ENCODE results near the gene AKR7A2.

The AKR7A2 gene

GRCh38 chr1:19325368-19325957 lies 13.5 kb upstream of the AKR7A2 start:
- Histone ChIP-seq H3K4me1 (ENCODE audit: control insufficient read depth in 1 of 2, insufficient read depth in 1 of 2, low read depth in 1 of 2, low read length in 1 of 2) (no peaks in the 10 kb centered on the region), H3K36me3 (peaks cover 76% of the 10 kb centered on the region), H3K27ac (no peak overlapping the region), H3K9me3 (no peaks in the 10 kb centered on the region), H3K4me3 (ENCODE audit: low read depth in 1 of 2, low read length in 1 of 2) (no peak overlapping the region), H3K27me3 (no peaks in the 10 kb centered on the region)
- TF ChIP-seq, protein P1, sequence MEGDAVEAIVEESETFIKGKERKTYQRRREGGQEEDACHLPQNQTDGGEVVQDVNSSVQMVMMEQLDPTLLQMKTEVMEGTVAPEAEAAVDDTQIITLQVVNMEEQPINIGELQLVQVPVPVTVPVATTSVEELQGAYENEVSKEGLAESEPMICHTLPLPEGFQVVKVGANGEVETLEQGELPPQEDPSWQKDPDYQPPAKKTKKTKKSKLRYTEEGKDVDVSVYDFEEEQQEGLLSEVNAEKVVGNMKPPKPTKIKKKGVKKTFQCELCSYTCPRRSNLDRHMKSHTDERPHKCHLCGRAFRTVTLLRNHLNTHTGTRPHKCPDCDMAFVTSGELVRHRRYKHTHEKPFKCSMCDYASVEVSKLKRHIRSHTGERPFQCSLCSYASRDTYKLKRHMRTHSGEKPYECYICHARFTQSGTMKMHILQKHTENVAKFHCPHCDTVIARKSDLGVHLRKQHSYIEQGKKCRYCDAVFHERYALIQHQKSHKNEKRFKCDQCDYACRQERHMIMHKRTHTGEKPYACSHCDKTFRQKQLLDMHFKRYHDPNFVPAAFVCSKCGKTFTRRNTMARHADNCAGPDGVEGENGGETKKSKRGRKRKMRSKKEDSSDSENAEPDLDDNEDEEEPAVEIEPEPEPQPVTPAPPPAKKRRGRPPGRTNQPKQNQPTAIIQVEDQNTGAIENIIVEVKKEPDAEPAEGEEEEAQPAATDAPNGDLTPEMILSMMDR (IDR thresholded peaks at IDR 0.05) = no peak

DNA sequence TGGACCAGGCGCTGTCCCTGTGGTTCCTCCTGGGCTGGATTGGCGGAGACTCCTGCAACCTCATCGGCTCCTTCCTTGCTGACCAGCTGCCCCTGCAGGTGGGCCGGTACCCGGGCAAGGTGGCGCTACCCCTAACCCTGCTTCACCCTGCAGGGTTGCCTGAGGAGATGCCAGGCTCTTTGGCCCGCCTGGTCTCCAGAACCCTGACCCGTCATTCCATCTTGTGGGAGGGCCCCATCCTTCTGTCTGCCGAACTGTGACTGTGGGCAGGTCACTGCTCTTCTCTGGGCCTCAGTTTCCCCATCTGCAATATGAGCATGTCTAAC lies 12.7 kb upstream of the AKR7A2 start:
- Histone ChIP-seq H3K4me3 (ENCODE audit: low read depth in 1 of 2, low read length in 1 of 2) (no peak overlapping the region), H3K27ac (no peak overlapping the region), H3K27me3 (no peaks in the 10 kb centered on the region), H3K36me3 (peaks cover 72% of the 10 kb centered on the region), H3K4me1 (ENCODE audit: control insufficient read depth in 1 of 2, insufficient read depth in 1 of 2, low read depth in 1 of 2, low read length in 1 of 2) (no peaks in the 10 kb centered on the region), H3K9me3 (no peaks in the 10 kb centered on the region)
- TF ChIP-seq, protein P1 (IDR thresholded peaks at IDR 0.05) = no peak

DNA sequence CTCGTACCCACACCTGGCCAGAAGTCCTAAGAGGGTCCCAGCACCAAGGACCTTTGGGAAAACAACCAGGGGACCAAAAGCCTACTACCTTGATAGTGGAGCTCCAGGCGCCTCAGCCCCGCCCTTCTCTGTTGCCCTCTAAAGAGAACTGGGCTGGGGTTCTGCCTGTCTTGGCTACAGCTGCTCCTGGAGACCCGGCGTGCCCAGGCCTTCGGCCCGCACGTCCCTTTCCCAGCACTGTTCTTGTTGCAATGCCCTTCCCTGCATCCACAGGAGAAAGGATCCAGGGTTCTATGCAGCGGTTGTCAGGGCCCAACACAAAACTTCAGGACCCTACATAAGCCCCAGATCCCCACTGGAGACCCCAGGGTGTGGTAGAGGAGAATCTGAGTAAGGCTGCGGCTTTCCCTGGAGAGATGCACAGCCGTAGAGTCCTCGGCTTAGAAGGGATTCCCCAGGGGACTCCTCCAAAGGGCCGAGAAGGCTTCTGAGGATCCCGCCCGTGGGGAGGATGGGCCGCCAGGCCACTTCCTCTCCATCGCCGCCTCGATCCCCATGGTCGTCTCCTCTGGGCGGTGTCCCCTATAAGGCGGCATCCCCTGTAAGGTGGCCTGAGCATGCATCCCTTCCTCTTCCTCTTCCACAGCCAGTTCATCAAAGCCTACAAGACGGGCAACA lies 12.2 kb upstream of the AKR7A2 start:
- H3K27me3 ChIP-seq = no peaks in the 10 kb centered on the region
- peaks cover 71% of the 10 kb centered on the region for H3K36me3 ChIP-seq
- no peaks in the 10 kb centered on the region for H3K4me1 ChIP-seq (ENCODE audit: control insufficient read depth in 1 of 2, insufficient read depth in 1 of 2, low read depth in 1 of 2, low read length in 1 of 2)
- TF ChIP-seq, protein P1 (IDR thresholded peaks at IDR 0.05) = no peak
- no peaks in the 10 kb centered on the region for H3K9me3 ChIP-seq
- H3K4me3 ChIP-seq (ENCODE audit: low read depth in 1 of 2, low read length in 1 of 2) = no peak overlapping the region
- no peak overlapping the region for H3K27ac ChIP-seq

GRCh38 chr1:19322481-19322880 lies 10.5 kb upstream of the AKR7A2 start:
- no peak overlapping the region for H3K27ac ChIP-seq
- no peaks in the 10 kb centered on the region for H3K9me3 ChIP-seq
- H3K4me3 ChIP-seq (ENCODE audit: low read depth in 1 of 2, low read length in 1 of 2) = no peak overlapping the region
- TF ChIP-seq, protein P1 (IDR thresholded peaks at IDR 0.05) = no peak
- H3K4me1 ChIP-seq (ENCODE audit: control insufficient read depth in 1 of 2, insufficient read depth in 1 of 2, low read depth in 1 of 2, low read length in 1 of 2) = no peaks in the 10 kb centered on the region
- no peaks in the 10 kb centered on the region for H3K27me3 ChIP-seq
- H3K36me3 ChIP-seq = peaks cover 71% of the 10 kb centered on the region

DNA sequence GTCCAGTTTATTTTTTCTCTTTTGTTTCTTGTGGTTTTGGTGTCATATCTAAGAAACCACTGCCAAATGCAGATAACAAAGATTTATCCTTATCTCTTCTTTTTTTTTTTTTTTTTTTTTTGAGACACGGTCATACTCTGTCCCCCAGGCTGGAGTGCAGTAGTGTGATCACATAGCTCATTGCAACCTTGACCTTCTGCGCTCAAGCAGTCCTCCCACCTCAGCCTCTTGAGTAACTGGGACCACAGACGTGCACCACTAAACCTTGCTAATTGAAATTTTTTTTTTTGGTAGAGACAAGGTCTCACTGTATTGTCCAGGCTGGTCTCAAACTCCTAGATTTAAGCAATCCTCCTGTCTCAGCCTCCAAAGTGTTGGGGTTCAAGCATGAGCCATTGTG lies 9.1 kb upstream of the AKR7A2 start:
- H3K36me3 ChIP-seq = peaks cover 61% of the 10 kb centered on the region
- TF ChIP-seq, protein P1 (IDR thresholded peaks at IDR 0.05) = no peak
- H3K27ac ChIP-seq = no peak overlapping the region
- H3K9me3 ChIP-seq = no peaks in the 10 kb centered on the region
- peaks cover 6 to 13% of the 10 kb centered on the region in 2 experiments for H3K4me1 ChIP-seq (ENCODE audit: control insufficient read depth in 1 of 2, insufficient read depth in 1 of 2, low read depth in 1 of 2, low read length in 1 of 2)
- no peak overlapping the region for H3K4me3 ChIP-seq (ENCODE audit: low read depth in 1 of 2, low read length in 1 of 2)
- no peaks in the 10 kb centered on the region for H3K27me3 ChIP-seq

Data from neutrophil (primary cell).